GM18505 (cell line): ENCODE data around the gene TMEM158.

ENCODE experiments used
- ATAC-seq: cut with Tn5 transposase; IDR thresholded peaks from one replicate; pipeline ENCODE4 v1.9.1; 2021; ENCODE audit not compliant: unreplicated experiment
- POLR2A ChIP-seq: IDR thresholded peaks from 4 replicates; pipeline ENCODE4 v1.6.1; 2011; ENCODE audit warnings: borderline replicate concordance; ENCODE audit not compliant: insufficient read depth, insufficient read length; ENCODE audit errors: extremely low read depth

TMEM158 gene

GRCh38 chr3:45226206-45226915 is at the start of gene TMEM158:
Gene TMEM158, minus strand, starts transcription at chr3:45226287. Its CDS starts 260 bp downstream, at chr3:45226027.
- no peak for TF ChIP-seq POLR2A
- peak; percentile 68 for ATAC-seq

DNA sequence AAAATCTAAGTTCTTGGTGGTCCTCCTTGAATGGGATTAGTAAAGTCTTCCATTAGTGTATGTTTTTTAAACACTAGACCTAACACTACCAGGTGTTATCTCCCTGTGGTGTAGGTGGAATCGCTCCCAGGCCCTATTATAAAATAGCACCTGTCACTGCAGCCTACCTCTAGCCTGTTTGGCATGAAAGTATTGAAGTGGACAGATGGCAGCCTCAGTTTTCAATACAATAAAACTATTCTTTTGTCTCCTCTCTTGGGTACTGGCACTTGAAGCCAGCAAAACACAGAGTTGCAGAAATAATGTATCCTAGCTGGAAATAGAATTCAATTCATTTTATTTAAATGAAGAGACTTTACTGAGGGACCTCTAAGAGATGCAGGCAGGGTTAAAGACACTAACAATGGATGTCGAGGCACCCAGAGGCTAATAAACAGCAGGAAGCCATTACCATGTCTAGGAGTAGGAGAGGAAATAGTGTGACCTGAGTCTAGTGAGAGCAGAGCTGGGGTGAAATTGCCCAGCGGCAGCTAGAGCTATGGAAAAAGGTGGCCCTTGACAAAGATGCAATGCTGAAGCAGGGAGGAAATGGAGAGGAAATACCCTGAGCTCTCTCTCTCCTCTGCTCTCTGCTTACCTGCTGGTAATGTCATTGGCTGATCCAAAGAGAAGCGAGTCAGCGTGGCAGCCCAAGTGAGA is 49.1 kb upstream of the TMEM158 start:
- no peak for TF ChIP-seq POLR2A

DNA sequence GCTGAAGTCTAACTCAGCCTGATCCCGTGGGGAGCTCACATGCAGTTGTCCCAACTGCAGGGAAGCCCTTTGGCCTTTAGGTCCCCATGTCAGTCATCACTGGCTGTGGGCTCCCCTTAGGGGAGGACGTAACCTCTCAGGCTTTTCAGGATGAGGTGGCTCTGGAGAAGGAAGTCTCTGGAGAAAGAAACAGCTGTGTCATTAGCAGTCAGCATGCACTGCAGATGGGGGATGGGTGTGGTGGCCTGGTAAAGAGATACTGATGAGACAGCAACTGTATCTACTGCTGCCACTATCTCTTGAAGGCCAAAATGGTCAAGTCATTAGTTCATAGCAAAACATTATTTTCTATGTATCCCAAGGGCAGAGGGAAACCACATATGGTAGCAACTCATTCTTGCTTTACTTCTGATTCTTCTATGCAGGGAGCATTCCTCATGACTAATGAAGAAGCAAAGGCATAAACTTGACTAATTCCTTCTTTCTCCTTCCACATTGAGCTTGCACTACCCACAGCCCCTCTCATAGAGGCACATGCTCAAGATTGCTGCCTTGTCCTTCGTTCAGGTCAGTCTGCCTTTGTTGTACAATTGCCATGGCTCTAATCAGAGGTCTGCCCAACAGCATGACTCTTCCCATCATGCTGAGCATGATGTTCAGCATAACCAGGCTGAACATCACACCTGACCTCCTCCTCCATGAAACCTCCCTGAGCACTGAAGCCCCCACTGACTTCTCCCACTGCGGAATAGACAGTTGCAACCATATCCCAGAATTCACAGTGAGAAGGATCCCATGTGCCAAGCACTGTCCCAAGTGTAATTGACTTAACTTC is 47.8 kb upstream of the TMEM158 start:
- TF ChIP-seq POLR2A: no peak
- ATAC-seq: no peak

More for the DNA sequence above, 49.1 kb upstream of the TMEM158 start:
- no peak for ATAC-seq

GRCh38 chr3:45272828-45273470 is 46.9 kb upstream of the TMEM158 start:
- no peak for ATAC-seq
- no peak for TF ChIP-seq POLR2A

DNA sequence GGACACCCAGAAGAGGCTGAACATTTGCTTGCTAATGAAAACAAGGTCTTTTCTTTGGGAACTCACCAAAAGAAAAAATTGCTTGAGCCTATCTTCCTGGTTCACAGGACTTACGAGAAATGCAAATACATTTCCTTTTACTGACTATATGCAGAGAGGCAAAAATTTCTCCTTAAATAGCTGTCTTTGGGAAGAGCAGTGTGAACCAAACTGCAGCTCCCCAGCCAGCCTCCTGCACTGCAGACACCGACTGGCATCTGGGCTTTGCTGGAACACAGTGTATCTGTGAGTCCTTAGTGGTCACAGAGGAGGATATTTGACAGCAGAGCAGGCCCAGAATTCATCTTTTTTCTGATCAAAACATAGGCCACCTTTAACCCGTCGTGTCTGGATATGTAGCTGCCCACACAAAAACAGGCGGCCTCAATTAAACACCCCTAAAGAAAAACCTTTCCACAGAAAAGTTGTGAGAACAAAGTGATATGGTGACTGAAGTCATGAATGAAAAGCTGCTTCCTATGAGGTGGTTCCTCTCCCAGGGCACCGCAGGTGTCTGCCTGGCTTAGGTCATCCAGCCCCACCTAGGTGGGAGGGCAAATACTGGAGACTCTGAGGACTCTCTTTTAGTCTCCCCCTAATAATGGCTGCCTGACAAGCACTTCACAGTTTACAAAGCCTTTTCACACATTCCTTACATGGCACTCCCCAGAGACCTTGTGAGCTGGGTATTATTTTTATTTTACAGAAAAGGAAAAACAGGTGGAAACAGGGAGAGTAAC is 46.1 kb upstream of the TMEM158 start:
- ATAC-seq: no peak
- TF ChIP-seq POLR2A: no peak

GRCh38 chr3:45269952-45270351 is 43.9 kb upstream of the TMEM158 start:
- TF ChIP-seq POLR2A: no peak
- no peak for ATAC-seq

DNA sequence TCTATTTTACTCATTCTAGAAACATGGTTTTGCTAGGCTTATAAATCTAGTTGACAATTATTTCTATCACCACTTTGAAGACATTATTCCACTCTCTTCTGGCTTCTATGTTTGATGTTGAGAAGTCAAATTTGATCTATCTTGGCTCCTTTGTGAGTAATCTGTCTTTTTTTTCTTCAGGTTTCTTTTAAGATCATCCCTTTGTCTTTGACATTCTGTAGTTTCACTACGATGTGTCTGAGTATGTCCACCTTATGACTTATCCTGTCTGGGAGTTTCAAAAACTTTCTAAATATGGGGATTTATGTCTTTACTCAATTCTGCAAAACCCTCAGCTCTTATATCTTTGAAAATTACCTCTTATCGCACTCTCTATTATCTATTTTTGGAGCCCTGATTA is 41.0 kb upstream of the TMEM158 start:
- no peak for ATAC-seq
- no peak for TF ChIP-seq POLR2A

- no peak for ATAC-seq
- TF ChIP-seq POLR2A: no peak
These were observed 35.4 kb upstream of the TMEM158 start for GRCh38 chr3:45261333-45262110.

DNA sequence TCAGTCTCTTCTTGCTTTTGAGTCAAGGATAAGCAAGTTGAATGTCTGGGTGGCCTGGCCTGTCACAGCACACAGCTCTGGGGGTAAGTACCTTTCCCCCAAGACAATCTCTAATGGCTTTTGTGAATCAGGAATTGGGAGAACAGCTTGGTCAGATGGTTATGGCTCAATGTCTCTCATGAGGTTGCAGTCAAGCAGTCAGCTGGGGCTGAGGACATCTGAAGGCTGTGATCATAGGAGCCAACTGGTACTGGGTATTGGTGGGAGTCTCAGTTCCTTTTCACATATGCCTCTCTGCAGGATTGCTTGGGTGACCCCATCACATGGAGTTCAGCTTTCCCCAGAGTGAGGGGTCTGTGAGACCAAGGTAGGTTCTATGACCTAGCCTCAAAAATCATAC is 33.0 kb upstream of the TMEM158 start:
- no peak for TF ChIP-seq POLR2A
- no peak for ATAC-seq

DNA sequence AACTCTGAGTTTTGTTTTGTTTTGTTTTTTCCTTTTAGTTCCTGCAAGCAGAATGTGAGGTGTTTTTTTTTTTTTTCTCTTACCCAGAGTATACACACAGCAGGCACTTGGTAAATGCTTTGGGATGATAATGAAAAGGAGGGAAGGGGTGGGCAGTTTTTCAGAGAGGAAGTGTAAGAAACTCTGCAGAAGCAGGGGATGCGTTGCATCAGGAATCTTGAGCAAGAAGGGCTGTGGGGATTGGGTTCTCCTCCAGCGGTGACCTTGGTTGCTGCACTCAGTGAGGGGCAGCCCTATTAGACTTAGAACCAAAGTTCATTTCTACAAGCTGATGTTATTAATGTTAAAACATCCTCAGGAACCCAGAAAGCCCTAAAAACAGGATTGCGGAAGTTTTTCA is 32.2 kb upstream of the TMEM158 start:
- no peak for ATAC-seq
- no peak for TF ChIP-seq POLR2A

GRCh38 chr3:45253316-45253715 is 27.2 kb upstream of the TMEM158 start:
- TF ChIP-seq POLR2A: no peak
- ATAC-seq: no peak

GRCh38 chr3:45252826-45253225 is 26.7 kb upstream of the TMEM158 start:
- TF ChIP-seq POLR2A: no peak
- ATAC-seq: no peak
